ENCODE data around the gene RAP1GDS1. TPM values are rescaled to one million over a fixed set of nuclear protein-coding genes. Genes with fewer than 3 reads are reported as not detected.

RAP1GDS1 gene
- total and polyA plus RNA-seq, 2 of the 13 experiments (the other 11 are each of a cell fraction or from before 2014, with no cell fraction given): 19.3 to 42.5 TPM

DNA sequence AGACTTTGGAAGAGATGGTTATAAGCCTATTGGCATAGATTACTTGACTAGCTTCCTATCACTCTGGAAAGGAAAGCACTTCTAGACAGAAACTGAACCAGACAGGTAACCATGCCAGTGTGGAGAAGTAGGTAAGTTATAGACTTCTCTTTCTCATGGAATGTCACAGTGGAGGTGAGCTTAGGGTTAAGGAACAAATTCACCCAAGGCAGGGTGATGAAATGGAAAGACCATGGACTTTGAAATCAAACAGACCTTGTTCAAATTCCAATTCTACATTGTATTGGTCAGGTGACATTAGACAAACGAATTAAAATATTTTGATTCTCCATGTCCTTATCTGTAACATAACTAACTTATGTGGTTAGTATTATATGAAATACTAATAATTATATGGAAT is 7.7 kb upstream of the RAP1GDS1 start (continued):
- TF ChIP-seq, protein P1, sequence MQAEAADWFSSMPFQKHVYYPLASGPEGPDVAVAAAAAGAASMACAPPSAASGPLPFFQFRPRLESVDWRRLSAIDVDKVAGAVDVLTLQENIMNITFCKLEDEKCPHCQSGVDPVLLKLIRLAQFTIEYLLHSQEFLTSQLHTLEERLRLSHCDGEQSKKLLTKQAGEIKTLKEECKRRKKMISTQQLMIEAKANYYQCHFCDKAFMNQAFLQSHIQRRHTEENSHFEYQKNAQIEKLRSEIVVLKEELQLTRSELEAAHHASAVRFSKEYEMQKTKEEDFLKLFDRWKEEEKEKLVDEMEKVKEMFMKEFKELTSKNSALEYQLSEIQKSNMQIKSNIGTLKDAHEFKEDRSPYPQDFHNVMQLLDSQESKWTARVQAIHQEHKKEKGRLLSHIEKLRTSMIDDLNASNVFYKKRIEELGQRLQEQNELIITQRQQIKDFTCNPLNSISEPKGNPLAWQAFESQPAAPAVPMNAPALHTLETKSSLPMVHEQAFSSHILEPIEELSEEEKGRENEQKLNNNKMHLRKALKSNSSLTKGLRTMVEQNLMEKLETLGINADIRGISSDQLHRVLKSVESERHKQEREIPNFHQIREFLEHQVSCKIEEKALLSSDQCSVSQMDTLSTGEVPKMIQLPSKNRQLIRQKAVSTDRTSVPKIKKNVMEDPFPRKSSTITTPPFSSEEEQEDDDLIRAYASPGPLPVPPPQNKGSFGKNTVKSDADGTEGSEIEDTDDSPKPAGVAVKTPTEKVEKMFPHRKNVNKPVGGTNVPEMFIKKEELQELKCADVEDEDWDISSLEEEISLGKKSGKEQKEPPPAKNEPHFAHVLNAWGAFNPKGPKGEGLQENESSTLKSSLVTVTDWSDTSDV (CRISPR knock-in tag; IDR thresholded peaks at IDR 0.05): no peak
- no peak for TF ChIP-seq ZNF619 (CRISPR knock-in tag; IDR thresholded peaks at IDR 0.05)

DNA sequence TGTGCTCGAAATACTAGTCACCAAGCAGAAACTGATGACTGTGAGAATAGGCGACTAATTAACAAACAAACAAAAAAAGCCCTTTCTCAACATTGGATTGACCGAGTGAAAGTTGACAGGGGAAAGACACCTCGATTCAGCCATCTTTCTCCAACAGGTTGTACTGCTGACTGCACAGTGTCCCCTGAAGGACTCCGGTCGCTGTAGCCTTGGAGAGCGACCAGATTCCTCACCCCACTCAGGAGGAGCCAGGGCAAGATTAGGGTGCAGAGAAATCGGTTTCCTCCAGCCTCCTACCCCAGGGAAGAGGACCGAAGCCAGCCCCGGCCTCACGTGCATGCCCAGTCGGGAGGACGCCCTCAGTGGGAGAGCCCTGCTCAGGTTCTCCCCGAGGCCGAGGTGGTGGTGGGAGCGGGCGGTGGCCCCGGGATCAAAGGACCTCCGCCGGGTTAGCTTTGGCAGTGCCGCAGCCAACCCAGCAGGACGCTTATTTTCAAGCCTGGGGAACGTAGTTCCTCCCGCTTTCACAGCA is 1.1 kb upstream of the RAP1GDS1 start:
- ChIA-PET CTCF (ENCODE audit: low intra/inter-chr PET ratio, low total read pairs) (interaction anchor here (0.6 kb wide), 1 partner anchor 1144 kb away, joined by 3 read pairs; no protein-coding TSS in a partner anchor), POLR2A (interaction anchor here (0.9 to 2.2 kb wide), 9 partner anchors 10 to 1690 kb away, joined by 3 to 31 read pairs (median 5); partner anchors contain the start of genes EIF4E, H2AZ1 and STPG2)
- Histone ChIP-seq H3K9ac (ENCODE audit: insufficient read depth, low read depth, low read length) (peak overlapping the region; percentile 92), H3K27me3 (ENCODE audit: control insufficient read depth in 1 of 2, insufficient read depth in 2 of 2, low read length in 2 of 2) (no peaks in the 10 kb centered on the region; a peak in 1 of 5 replicates), H3K27ac (ENCODE audit: extremely low read length, insufficient read depth, low read length) (peak overlapping the region; percentile 95), H3K9me3 (ENCODE audit: low read length) (no peaks in the 10 kb centered on the region), H3K4me1 (ENCODE audit: insufficient read depth, low read length) (peaks cover 27% of the 10 kb centered on the region), H3K79me2 (ENCODE audit: insufficient read depth, low read length) (peaks cover 36% of the 10 kb centered on the region), H3K4me3 (replicated peaks in 1 of 3; ENCODE audit: insufficient read depth in 1 of 3, low read depth in 2 of 3, low read length in 3 of 3) (peak overlapping the region; percentile 72 to 84 (median 73)), H4K20me1 (ENCODE audit: insufficient read depth, low read length) (no peaks in the 10 kb centered on the region), H2AFZ (ENCODE audit: low read length) (no peak overlapping the region), H3K36me3 (replicated peaks in 1 of 2; ENCODE audit: control insufficient read depth in 1 of 2, insufficient read depth in 2 of 2, low read length in 2 of 2) (no peaks in the 10 kb centered on the region), H3K4me2 (ENCODE audit: low read depth, low read length) (peak overlapping the region; percentile 92)
- DNase-seq (ENCODE audit: low spot score) (peak; percentile 52), FAIRE-seq (peak; percentile 4), ATAC-seq (peak; percentile 82)
- in situ Hi-C loops (cut with HindIII; ENCODE audit: extremely low pct_ligation_motif_present, low pct_unique_long_range_greater_than_20kb) (no loop called here), intact Hi-C loops (cut with micrococcal nuclease; ENCODE audit: unreplicated experiment) (loop anchor here (5.0 kb wide), 1 partner anchor 118 kb away; the partner anchor contains the start of gene STPG2)
- 2% methylated on average over 7 of the region's 24 CpGs for WGBS (ENCODE audit: low lambda C conversion rate)
- no TSS peak for BruUV-seq (replicated peaks)
- no peak for TF ChIP-seq ZNF766 (CRISPR knock-in tag; IDR thresholded peaks at IDR 0.05; ENCODE audit: borderline replicate concordance)
- no peak for TF ChIP-seq SMARCC2 (IDR thresholded peaks at IDR 0.05)
- TF ChIP-seq ZNF224 (CRISPR knock-in tag; IDR thresholded peaks at IDR 0.05): no peak
- TF ChIP-seq PHF21A (CRISPR knock-in tag; IDR thresholded peaks at IDR 0.05): no peak
- no peak for TF ChIP-seq ZNF10 (CRISPR knock-in tag; IDR thresholded peaks at IDR 0.05; ENCODE audit: borderline replicate concordance, low read depth)
- TF ChIP-seq SMAD9 (CRISPR knock-in tag; IDR thresholded peaks at IDR 0.05): no peak
- TF ChIP-seq, protein P2, sequence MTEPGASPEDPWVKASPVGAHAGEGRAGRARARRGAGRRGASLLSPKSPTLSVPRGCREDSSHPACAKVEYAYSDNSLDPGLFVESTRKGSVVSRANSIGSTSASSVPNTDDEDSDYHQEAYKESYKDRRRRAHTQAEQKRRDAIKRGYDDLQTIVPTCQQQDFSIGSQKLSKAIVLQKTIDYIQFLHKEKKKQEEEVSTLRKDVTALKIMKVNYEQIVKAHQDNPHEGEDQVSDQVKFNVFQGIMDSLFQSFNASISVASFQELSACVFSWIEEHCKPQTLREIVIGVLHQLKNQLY (CRISPR knock-in tag; IDR thresholded peaks at IDR 0.05): no peak
- no peak for TF ChIP-seq THAP11 (CRISPR knock-in tag; IDR thresholded peaks at IDR 0.05)
- 0 out of 2 replicates have a peak, but pooled peaks have one; percentile 4 for TF ChIP-seq ZFP1 (CRISPR knock-in tag; IDR thresholded peaks at IDR 0.05)
- TF ChIP-seq, protein P3, sequence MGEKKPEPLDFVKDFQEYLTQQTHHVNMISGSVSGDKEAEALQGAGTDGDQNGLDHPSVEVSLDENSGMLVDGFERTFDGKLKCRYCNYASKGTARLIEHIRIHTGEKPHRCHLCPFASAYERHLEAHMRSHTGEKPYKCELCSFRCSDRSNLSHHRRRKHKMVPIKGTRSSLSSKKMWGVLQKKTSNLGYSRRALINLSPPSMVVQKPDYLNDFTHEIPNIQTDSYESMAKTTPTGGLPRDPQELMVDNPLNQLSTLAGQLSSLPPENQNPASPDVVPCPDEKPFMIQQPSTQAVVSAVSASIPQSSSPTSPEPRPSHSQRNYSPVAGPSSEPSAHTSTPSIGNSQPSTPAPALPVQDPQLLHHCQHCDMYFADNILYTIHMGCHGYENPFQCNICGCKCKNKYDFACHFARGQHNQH (CRISPR knock-in tag; IDR thresholded peaks at IDR 0.05): no peak
- TF ChIP-seq, protein P4, sequence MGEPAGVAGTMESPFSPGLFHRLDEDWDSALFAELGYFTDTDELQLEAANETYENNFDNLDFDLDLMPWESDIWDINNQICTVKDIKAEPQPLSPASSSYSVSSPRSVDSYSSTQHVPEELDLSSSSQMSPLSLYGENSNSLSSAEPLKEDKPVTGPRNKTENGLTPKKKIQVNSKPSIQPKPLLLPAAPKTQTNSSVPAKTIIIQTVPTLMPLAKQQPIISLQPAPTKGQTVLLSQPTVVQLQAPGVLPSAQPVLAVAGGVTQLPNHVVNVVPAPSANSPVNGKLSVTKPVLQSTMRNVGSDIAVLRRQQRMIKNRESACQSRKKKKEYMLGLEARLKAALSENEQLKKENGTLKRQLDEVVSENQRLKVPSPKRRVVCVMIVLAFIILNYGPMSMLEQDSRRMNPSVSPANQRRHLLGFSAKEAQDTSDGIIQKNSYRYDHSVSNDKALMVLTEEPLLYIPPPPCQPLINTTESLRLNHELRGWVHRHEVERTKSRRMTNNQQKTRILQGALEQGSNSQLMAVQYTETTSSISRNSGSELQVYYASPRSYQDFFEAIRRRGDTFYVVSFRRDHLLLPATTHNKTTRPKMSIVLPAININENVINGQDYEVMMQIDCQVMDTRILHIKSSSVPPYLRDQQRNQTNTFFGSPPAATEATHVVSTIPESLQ (CRISPR knock-in tag; conservative IDR thresholded peaks at IDR 0.05): no peak
- no peak for TF ChIP-seq MEF2D (CRISPR knock-in tag; IDR thresholded peaks at IDR 0.05)
- TF ChIP-seq, protein P5, sequence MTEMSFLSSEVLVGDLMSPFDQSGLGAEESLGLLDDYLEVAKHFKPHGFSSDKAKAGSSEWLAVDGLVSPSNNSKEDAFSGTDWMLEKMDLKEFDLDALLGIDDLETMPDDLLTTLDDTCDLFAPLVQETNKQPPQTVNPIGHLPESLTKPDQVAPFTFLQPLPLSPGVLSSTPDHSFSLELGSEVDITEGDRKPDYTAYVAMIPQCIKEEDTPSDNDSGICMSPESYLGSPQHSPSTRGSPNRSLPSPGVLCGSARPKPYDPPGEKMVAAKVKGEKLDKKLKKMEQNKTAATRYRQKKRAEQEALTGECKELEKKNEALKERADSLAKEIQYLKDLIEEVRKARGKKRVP (CRISPR knock-in tag; IDR thresholded peaks at IDR 0.05): no peak
- no peak; the same call in 1 of the 2 replicates for TF ChIP-seq WIZ (CRISPR knock-in tag; IDR thresholded peaks at IDR 0.05)
- TF ChIP-seq NBN (conservative IDR thresholded peaks at IDR 0.05): no peak

All from HepG2 (cell line).